Stimulated activated CD8-positive, alpha-beta memory T cell treated with anti-CD3 and anti-CD28 coated beads, Interleukin-7, amount 100 ng/mL, for 48 hours (primary cell): ENCODE measurements around the gene PHF2.
"Not testable (repeated sequence)": the region's sequence is repeated elsewhere in the genome, so short reads cannot be mapped to it uniquely, and the experiment has no call there.

Experiments
- DNase-seq, 2 donors: peaks; one replicate each; pipeline ENCODE4 v3.0.0-alpha.2; 2020; ENCODE audit warnings: low read depth in 1 of 2; ENCODE audit errors: extremely low read depth in 1 of 2

Gene PHF2

DNA sequence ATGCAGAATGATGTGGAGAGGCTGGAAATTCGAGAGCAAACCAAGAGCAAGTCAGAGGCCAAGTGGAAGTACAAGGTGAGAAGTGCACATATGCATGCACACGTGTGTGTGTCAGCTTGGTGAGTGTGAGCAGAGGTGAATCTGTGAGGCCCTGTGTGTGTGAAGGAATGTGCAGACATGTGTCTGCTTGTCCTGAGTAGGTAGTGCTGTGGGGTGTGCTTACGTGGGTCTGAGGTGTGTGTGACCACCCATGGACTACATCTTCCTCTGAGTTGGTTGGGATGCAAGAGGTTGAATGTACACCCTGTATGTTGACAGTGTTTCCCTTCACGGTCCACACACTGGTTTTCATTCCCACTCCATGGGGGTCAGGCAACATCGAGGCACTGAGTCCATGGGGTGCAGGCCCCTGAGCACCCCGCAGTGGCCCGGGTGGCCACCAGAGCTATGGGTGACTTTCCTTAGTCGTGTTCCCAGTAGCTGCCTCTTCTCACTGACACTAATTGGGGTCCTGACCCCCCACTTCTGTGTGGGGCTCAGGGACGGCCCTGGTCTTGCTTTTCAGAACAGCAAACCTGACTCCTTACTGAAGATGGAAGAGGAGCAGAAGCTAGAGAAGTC lies 86.7 kb downstream of the PHF2 start:
- no peak for DNase-seq

DNA sequence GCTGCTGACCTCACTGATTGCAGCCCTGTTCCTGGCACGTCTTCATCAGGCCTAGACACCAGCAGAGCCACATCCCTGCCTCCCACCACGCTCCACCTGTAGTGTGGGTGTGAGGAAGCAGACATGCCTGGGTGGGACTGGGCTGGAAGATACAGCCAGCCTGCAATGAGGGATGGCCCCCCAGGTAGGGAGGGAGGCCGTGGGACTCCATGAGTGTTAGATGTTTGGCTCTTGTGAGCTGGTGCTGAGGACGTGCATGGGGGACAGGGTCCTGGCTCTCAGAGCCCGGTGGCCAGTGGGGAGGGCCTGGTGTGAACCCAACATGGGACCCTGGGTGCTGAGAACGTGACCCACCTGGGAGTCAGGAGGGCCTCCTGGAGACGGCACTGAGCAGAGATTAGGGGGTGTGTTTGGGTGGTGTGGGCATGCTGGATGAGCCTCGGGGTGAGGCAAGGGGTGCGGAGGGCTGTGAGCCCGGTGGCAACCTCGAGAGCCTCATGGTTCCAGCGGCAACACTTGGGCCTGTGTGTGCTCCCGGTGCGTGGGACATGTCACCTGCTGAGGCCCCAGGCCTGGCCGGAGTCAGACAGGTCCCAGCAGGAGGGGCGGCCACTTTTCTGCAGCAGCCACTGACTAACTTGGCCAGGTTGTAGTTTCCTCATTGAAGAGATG lies 87.6 kb downstream of the PHF2 start:
- DNase-seq: no peak

DNA sequence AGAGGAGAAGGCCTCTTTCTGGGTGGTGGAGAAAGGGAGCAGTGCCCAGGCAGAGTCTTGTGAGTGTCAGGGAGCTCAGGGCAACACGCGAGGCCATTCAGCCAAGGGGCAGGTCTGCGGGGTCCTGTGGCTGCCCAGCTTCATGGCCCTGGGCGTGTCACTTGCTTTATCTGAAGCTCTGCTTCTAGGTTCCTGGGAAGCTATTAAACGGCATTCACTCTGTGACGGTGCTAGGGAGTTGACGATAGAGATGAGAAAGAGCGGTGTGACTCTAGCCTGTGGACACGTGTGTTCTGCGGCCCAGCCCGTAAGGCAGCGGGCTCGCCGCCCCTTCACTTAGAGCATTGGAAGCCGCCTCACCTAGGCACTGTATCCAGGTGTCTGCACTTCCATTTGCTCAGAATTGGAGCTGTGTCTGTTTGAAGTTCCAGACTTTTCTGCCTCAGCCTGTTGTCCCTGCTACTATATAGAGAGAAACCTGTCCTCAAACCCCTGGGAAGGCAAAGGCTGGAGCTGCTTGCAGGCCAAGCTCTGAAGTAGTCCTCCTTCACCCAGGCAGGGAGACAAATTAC lies 88.3 kb downstream of the PHF2 start:
- DNase-seq: no peak

DNA sequence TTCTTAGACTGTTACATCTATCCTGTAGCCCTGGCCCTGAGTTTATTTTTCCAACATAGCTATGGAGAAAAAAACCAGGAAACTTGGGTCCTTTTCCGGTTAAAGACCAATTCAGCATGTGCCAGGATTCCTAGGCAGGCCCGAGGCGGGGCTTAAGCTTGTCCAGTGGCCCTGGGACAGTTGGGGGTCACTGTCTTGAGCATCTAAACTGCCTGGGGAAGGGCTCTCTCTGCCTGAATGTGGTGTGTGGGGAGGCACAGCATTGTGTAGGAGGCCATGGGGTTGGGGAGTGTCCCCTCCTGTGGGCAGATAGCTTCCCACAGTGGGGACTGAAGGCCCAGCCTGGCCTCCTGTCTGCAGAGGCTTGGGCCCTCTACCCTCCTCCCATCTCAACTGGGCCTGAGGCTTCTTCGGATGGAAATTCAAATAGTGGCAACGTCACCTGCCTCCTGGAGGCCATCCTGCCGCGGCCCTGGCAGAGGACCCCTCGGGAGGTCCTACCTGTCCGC lies 88.8 kb downstream of the PHF2 start:
- no peak for DNase-seq

DNA sequence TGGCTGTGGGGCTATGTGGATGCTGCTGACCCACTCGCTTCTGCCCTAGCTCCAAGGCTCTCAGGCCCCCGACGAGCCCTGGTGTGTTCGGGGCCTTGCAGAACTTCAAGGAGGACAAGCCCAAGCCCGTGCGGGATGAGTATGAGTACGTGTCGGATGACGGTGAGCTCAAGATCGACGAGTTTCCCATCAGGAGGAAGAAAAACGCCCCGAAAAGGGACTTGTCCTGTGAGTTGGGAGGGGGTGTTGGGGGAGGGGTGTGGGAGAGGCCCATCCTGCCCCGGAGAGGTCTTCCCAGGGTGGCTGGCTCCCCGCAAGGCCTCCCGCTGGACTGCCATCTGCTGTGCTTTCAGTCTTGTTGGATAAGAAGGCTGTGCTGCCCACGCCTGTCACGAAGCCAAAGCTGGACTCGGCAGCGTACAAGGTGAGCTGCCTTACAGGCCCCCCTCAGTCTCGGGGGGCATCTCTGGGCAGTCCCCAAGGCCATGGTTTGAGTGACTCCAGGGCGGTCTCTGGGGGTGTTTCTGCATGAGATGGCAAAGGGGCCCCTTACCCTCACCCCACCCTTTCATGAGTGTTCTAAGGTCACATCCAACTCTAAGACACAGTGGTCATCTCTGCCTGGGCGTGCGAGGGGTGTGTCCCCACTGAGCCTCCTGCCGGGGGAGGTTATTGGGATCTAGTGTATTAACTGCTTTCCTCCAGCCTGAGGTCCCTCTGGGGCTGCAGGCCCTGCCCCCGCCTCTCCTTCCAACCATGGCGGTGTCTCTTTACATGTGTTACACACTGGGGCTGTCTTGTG lies 89.5 kb downstream of the PHF2 start:
- no peak for DNase-seq

DNA sequence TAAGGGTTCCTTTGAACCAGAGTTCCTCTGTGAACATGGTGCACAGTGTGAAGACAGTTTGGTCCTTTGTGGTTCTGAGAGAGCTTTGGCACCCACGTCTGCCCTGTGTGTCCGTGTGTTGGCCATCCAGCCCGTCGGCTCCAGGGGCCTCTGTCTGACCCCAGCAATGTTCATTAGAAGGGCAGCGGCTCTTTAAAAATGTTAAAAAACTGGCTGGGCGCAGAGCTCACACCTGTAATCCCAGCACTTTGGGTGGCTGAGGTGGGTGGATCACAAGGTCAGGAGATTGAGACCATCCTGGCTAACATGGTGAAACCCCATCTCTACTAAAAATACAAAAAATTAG lies 90.0 kb downstream of the PHF2 start:
- not testable (repeated sequence) for DNase-seq

DNA sequence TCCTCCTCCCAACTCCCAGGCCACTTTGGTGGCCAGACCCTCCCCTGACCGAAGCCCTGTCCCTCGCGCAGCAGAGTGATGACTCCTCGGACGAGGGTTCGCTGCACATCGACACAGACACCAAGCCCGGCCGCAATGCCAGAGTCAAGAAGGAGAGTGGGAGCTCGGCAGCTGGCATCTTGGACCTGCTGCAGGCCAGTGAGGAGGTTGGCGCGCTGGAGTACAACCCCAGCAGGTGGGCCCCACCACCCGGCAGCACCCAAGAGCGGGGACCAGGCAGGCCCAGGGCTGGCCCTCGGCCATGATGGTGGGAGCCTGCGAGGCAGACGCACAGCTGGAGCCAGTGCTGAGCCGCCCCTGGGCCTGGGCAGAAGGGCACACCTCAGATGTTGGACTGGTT lies 90.6 kb downstream of the PHF2 start:
- no peak for DNase-seq

DNA sequence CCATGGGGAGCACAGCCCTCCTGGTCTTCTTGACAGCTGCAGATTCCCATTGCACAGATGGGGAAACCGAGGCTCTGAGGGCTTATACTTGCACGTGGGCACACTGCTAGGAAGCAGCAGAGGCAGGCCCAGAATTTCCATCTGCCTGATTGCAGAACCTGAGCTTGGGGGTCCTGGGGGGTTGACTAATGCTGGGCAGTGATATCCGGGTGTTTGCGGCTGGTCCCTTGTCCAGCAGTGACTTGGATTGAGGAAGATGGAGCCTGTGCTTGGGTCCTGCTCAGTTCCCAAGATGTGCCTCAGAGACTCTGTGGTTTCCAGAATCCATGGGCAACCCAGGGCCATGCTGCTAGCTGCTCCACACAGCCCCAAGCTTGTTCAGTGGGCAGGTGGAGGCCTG lies 91.2 kb downstream of the PHF2 start:
- DNase-seq: no peak

DNA sequence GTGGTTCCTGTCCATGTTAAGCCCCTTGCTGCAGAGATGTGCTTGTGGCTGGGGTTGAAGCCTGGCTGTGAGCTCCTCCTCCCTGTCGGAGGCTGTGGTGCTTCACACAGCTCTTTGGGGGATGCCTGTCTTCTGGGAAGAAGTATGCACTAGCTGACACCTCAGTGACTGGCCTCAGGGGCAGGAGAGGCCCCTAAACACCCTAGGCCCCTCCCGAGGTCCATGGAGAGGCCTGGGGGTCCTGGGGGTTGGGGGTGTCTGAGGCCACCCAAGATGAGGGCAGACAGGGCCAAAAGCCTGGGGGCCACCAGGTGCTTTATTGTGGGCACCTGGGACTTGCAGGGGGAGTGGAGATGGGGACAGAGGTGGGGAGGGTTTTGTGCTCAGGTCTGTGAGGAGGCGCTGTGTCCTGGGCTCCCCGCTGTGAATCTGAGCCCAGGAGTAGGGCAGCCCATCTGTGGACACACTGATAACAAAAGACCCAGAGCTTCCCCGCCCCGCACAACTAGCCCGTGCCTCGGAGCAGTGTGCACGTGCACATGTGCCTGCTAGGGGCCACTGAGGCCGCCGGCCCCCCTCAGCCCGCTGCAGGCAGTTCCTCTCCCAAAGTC lies 92.0 kb downstream of the PHF2 start:
- no peak for DNase-seq

DNA sequence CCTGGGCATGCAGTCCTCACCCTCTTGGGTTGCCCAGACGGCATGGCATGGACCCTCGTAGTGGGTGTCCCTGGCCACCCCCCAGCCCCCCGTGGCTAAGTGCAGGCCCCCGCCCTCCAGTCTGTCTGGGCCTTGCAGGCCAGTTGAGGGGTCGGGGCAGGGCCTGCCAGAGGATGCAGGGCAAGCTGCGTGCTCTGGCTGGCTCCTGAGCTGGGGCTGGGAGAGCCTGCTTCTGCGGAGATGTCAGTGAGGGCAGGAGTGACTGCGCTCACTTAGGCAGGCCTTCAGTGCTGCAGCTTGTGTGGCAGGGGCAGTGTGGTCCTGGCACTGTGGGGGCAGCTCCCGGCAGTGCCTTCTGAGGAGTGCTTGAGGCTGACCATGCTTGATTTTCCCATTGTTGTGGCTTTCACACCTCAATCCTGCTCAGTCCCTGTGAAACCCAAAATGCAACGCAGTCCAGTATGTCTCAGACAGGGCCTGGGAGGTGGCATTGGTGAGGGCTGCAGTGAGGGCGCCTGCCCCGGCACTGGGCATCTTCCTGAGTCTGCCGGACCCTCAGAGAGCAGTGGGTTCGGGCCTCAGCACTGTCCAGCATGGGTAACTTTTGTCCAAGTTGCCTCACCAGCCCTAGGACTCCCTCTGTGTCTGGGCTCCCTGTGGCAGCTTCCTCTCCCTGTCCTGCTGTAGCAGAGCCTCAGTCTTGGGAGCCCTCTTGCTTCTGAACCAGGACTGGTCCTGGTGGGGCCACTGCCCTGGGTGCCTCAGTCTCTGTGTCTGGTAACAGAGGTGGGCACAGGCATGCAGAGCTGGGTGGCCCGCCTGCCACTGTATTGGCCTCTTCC lies 93.0 kb downstream of the PHF2 start:
- no peak for DNase-seq

DNA sequence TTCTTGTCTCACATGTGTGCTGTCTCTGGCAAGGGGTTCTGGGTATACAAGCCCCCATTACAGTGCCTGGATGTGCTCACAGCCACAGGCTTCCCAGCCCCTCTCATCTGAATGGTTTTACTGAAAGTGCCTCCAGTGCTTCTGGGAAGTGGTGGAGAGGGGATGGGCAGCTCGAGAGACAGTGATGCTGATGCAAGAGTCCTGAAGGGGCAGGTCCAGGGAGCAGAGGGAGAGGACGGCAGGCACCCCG lies 93.5 kb downstream of the PHF2 start:
- DNase-seq: no peak

DNA sequence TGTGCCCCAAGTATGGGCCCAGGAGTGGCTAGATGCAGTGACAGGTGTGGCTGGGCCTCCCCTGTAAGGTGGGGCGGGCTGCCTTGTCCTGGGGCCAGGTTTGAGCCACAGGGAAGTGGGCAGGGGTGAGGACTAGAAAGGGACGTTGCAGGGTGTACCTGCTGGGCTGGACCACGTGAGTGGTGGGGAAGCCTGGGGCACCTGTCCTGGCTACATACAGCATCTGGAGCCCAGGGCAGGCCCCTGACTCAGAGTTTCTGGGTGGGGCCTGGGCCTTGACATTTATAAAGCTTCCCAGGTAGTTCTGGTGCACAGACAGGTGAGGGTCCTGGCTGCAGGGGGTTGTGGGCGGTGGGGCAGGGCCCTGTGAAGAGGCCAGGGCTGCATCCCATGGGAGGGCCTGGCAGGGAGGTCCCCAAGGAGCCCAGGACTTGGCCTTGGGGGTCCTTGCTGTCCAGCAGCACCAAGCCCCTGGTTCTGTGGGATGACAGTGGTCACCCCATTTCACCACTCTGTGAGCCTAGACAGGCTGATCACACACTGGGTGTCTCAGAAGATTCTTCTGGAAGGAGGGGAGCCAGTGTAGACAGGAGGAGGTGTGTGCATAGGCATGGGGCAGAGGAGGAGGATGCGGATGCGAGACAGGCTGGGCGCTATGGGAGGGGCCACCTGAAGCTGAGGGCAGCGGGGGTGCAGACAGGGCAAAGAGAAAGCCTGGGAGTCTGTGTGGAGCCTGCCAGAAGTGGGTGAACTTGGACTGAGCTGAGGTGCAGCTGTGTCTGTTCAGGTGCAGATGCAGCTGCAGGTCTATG lies 94.0 kb downstream of the PHF2 start:
- DNase-seq: no peak

DNA sequence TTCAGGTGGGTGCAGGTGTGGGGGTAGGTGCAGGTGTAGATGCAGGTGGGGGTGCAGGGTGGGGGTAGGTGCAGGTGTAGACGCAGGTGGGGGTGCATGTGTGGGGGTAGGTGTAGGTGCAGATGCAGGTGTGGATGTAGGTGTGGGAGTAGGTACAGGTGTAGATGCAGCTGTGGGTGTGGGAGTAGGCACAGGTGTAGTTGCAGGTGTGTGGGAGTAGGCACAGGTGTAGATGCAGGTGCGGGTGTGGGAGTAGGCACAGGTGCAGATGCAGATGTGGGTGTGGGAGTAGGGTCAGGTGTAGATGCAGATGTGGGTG lies 94.6 kb downstream of the PHF2 start:
- no peak for DNase-seq

DNA sequence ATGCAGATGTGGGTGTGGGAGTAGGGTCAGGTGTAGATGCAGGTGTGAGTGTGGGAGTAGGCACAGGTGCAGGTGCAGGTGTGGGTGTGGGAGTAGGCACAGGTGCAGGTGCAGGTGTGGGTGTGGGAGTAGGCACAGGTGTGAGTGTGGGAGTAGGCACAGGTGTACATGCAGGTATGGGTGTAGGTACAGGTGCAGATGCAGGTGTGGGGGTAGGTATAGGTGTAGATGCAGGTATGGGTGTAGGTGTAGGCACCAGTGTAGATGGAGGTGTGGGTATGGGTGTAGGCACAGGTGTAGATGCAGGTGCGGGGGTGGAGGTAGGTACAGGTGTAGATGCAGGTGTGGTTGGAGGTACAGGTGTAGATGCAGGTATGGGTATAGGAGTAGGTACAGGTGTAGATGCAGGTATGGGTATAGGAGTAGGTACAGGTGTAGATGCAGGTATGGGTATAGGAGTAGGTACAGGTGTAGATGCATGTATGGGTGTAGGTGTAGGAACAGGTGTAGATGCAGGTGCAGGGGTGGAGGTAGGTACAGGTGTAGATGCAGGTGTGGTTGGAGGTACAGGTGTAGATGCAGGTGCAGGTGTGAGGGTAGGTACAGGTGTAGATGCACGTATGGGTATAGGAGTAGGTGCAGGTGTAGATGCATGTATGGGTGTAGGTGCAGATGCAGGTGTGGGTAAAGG lies 96.1 kb downstream of the PHF2 start:
- not testable (repeated sequence) for DNase-seq

DNA sequence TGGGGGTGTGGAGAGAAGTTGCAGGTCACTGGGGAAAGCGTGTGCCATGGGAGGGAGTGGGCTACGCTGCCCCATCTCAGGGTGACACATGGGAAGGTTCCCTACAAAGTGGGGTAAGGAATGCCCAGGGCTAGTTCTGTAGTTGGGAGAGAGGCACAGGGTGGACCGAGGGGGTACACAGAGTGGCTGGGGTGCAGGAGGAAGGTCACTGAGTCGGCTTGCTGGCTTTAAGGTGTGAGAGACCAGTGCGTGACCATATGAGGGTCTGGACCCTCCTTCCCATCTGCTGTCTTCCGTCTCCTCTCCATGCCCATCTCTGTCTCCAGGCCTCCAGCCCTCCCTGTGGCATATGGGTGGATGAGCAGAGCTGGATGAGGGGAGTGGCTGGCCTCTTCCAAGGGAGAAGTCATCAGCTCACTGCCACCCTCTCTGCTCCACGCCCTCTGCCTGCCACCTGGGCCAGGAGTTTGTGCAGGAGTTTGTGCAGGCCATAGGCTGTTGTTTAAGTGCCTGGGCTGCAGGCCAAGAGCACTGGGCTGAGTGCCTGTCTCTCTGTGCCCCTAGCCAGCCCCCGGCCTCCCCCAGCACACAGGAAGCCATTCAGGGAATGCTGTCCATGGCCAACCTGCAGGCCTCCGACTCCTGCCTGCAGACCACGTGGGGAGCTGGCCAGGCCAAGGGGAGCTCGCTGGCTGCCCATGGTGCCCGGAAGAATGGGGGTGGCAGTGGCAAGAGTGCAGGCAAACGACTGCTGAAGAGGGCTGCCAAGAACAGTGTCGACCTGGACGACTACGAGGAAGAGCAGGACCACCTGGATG lies 96.8 kb downstream of the PHF2 start:
- DNase-seq: no peak

DNA sequence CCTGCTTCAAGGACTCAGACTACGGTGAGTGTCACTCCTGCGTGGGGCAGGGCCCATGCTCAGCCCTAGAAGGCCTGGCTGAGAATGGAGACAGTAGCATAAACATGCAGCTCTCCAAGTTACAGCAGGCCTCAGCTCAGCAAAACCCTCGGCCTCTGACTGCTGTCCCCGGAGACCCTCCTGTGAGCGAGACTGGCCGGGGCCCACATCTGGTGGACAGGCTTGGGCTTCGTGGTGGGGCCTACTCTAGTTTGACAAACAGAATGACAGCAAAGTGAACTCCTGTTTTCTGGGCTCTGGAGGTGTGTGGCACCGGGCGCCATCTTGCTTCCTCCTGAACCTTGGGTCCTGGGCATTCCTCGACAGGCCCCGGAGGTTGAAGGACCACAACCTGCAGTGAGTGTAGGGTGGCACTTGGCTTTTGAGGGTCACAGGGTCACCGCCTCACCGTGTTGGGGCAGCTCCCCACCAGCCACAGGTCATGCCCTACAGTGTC lies 97.5 kb downstream of the PHF2 start:
- DNase-seq: no peak

DNA sequence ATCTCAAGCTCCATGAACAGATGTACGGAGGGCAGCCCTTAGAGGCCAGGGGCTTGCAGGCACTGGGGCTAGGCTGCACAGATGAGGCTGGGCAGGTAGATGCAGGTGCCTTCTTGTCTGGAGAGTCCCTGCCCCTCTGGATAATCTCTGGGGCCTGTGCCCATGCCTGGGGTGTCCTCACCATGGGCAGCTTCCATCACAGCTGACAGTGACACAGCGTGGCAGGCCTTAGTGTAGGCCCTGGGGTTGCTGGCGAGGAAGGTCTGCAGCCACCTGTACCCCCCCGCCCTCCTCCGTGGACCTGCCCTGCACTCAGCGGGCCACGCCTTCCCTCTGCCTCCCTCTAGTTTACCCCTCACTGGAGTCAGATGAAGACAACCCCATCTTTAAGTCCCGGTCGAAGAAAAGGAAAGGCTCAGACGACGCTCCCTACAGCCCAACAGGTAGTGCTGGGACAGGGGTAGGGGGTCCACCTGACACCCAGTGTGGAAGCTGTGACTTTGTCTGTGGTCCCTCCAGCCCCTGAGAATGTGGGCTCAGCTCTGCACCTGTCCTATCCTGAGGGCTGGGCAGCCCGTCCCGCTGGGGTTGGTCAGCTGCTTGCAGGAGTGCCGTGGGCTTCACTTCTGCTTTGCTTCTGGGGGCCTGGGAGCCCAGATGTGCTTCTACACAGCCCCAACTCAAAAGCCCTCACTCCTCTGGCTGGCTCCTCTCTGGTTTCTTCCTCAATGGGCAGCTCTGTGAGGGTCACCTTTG lies 98.4 kb downstream of the PHF2 start:
- DNase-seq: no peak
